NK-92 (cell line): ENCODE data around the gene TBX18.

Experiments
- DNase-seq: peaks from one replicate; lab custom pipeline; 2025; ENCODE audit not compliant: unreplicated experiment; lab: John Stamatoyannopoulos, UW

TBX18 gene

DNA sequence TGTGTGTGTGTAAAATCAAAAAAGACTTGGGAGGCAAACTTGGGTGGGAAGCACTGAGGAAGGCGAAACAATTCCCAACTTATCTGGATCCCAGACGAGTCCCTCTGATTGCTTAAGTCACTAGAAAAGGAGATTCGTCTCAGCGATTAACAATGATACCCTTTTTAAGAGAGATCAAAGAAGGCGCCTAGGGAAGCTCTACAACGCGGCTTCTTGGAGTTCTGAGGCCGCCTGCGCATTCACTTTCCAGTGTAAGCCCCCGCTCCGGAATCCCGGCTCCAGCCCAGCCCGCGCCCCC lies 8.7 kb upstream of the TBX18 start:
- no peak for DNase-seq

DNA sequence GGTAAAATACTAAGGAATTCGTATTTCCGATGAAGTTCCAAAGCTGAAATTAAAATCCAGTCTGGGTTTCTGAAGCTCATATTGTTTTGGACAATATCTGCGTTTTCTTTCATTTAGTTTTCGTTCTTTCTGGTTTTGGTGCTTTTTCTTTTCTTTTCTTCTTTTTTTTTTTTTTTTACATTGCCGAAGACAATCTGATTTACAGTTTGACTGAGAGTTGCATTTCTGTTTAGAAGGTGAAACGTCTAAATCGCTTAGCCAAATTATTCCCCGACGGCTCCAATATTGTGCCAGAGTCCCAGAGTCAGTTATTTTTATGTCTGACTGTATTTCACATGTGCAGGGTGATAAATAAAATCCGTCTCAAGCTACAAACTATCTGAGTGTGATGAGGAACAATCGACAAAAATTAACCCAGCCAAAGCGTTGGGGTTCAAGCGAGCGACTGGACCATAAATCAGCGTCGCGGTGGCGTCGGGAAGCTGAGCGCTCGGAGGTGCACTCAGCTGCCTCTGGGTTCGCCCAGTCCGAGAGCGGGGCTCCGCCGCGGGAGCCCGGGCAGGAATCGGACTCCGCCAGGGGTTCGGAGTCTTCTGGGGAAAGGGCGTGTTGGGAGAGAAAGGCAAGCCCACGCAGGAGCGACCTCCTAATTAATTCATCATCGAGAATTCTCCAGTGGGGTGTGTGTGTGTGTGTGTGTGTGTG lies 8.2 kb upstream of the TBX18 start:
- no peak for DNase-seq

DNA sequence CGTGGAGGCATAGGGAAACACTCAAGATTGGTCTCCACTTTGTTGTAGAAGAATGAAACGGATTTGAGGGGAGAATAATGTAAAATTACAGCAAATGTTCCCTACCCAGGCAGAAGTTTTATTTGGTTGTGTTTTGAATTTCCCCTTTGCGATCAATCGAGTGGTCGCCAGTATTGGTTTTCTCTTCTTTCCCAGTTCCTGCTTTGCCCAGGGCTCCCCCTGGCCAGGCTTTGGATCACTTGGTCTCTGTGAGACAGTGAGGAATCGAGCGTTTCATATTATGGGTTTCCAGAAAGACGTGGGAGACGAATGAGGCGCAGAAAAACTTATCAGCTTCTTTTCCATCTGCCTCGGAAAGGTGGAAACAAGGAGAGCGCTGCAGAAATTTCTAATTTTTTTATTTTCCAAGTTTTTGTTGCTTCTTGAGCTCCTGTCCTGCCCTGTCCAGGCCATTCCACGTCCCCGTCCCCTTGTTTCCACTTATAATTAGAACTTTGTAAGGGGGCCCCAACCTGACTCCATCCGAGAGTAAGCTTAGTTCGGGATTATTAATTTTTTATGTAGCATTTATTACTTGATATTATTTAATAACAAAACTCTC lies 7.5 kb upstream of the TBX18 start:
- DNase-seq = no peak

DNA sequence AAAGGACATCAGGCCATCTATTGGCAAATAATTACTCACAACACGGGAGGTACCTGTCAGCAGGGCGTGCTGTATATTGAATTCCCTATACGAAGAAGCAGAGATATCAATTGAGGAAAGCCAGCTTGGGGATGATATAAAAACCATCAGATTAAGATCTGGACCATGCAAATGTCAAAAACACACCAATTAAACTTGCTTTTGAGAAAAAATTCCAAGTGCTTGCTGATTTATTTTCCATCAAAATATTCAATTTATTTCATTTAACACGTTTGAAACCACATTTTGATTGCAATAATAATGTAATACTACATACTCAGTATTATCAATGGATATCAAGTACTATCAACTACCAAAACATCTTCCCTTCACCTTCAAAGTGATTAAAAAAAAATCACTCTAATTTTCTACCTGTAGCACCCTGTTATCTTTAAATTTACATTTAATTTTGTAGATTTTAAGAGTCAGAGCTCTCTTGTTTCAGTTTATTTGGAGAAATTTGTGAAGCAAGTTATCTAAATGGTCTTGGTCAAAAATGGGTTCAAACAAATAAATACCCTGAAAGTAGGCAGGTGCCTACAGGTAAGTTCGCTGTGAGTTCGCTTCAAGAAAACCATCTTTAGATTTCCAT lies 6.8 kb upstream of the TBX18 start:
- no peak for DNase-seq

DNA sequence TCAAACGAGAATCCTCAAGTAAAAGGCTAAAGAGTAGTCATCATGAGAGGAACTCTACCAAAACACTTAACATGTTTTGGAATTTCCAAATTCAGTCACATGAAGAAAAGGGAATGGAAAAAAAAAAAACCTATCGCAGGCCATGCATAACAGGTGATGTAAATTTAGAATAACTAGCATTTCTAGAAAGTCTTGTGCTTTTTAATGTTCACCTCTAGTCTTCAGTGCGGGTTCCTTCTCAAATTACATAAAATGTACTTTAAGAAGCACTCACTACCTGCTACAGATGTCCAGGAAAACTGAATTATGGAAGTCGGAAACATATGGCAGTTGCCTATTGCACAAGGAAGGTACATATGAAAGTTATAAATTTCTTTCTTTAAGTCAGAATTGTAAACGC lies 6.1 kb upstream of the TBX18 start:
- no peak for DNase-seq

DNA sequence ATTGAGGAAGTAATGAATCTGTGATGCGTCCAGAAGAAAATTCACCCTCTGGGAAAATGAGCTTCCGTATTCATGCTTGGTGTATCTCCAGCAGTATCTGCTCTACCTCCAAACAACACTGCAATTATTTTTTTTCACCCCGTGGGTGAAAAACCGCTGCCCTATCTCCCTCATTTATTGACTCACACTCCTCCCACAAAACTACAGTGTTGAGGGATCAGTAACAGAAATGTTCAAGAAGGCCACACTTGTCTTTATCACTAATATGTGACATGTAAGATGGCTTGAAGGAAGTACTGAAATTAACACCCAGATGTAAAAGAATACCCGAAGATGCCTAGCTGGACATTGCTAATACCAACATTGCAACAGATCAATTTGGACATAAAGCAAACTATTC lies 4.9 kb upstream of the TBX18 start:
- DNase-seq = no peak

DNA sequence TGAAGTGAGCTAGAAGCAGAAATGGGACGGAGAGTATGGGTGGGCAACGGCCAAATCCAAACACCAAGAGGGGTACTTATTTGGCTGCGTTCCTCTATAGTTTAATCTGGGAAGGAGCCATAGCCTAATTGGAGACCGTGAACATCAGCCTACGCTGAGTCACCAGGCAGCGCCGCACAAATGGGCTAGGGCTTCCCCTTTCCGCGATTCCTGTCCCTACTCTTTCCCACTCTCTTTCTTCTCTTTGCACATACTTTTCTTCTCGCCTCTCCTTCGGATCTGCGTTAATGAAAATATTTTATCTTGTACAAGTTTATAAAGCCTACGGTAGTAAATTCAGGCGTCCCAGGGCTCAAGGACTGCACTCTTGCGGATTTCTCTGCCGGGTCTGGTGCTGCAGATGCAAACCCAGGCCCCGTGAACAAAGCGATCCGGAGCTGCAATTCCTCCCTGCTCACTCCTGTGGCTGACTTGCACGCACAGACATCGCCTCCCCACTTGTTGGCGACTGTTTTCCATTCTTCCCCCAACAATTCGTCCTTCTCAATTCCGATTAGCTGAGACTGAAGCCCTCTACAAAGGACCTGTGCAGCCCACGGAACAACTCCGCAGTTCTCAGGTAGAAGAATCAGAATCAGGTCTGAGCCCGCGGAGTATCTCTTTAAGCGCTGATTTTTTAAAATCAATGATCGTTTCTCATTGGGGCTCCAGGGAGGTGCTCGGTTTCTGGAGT lies 4.2 kb upstream of the TBX18 start:
- no peak for DNase-seq

DNA sequence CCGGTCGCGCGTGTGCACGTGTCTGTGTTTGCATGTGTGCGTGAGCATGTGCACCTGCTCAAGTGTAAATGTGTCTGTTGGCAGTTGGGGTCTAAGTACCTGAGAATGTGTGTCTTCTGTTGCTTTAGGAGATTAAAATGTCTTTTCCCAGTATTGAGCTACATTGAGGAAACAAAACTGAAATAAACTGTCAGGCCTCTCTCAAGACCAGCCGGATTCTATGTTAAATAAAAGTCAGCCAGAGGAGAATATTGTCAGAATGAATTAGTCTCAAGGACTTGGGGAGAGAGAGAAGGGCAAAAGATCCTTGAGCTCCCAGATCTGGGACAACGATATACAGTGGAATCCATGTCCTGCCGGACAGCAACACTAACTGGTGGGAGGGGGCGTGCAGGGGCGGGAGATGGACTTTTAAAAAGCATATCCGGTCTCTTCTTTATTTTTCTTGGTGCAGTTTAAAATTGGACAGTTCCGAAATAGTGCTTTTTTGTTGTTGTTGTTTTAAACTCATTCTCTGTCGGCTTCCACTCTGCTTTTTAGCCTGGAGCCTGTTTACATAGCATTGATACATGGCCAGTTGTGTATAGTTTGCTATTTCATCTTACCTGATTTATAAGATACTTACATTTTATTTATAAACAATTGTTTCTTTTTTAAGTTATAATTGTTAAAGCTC lies 3.3 kb upstream of the TBX18 start:
- DNase-seq = no peak

DNA sequence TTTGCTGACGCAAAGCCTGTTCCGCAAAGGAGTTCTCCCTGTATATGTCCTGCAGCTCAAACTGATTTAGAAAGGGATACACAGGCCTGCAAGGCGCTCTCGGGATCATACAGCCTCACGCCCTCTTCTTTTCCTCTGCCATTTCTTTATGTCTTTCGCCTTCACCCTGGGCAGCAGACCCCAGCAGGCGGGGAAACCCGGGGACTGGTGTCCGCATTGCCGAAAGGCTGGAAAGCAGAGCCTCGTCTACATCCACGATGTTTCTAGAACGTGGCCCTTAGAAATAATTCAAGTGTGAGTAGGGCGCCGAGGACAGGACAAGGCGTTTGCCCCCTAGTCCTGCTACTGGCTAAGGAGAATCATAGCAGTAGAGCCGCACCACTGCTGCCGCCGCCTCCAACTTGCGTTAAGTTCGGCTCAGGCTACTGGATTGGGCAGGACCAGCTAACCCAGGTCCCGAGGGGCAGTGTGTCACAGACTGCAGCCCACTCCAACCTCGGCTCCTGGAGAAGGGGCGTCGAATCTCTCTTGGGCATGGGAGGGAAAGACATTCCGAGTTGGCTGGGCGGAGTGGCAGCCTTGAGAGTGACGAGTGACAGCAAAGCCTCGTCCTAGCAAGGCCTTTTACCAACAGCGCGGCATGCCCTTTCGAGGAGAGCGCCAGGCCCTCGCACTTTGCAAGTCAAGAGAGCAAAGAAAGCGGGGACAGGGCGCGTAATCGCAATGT lies 2.6 kb upstream of the TBX18 start:
- DNase-seq = no peak

DNA sequence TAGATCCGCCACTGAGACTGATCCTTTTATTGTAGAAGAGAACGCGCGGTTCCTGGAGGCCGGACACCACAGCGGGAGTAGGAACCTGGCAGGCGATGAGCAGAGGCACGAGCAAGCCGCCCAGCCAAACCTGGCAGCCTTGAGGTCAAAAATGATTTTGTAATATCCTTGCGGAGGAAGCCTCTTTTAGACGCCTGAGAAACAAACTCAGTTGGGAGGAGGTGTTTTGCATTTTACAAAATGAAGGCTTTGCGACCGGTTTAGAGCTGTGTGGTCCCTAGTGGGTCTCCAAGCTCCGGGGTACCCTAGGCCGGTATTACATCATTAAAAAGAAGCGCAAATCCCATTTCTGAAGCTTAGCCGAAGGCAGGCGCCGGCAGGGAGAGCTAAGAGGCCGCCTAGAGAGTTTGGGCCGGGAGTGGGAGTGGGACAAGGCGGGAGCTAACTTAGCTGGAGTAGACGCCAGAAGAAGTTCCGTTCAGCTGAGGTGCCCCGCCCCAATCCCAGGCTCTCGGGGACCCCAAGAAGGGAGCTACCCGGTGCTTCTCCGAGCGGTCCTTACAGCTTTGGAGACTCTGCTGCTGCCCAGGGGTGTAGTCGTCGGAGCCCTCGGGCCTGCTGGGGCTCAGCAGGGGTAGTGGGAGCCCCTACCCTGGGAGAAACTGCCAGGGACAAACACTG lies 1.9 kb upstream of the TBX18 start:
- DNase-seq = no peak

DNA sequence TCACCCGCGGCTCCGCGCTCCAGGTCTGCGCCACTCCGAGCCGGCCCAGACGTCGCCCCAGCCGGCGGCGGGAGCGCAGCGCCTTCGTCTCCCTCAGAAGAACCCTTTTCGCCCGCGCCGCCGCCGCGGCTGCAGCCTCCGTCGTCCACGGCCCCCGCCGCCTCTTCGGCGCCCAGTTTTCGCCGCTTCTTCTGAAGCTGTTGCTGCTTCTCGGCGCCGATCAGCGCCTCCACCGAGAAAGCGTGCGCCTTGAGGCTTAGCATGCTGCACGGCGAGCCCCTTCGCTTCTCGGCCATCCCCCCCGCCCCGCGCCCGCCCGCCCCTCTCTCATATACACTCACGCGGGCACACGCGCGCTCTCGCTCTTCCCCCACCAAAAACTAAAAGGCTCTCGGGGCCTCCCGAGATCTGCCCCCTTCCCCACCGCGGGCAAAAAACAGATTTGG lies 489 bp downstream of the TBX18 start:
- DNase-seq = no peak

DNA sequence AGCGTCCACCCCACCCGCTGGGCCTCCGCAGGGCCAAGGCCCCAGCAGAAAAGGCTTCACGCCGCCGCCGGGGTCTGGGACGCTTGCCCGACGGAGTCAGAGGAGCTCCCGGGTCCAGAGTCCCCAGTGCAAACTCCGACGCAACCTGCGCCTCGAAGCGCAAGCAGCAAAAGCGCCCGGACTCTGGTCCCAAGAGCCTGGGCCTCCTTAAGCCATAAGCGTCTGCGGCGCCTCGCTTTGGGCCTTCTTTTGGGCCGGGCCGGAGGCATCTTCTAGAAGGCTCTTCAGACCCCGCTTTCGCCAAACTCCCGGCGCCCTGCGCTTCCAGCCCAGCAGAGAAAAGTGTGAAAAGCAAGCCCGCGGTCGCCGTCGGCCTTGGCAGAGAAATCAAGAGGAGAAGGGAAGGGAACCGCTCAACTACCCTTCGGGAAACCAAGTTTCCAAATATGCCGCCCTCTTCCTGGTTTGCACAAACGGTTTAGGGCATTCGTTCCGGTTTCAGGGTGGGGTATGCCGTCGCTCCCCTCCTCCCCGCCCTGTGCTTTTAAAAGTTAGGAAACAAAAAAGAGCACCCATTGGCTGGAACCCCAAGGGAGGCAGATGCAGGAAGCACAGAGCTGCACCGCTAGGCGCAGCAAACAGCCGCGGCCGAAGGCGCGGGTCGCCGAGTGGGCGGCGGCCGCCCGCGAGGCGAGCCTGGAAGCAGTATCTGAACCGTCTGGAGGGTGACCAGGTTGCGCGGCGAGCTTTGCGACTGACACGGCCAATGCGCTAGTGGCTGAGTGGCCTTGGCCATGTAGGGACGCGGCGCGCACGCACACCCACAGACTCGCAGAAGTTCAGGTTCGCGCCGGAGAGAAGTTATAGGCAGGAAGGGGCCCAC lies 1.2 kb downstream of the TBX18 start:
- DNase-seq = no peak

DNA sequence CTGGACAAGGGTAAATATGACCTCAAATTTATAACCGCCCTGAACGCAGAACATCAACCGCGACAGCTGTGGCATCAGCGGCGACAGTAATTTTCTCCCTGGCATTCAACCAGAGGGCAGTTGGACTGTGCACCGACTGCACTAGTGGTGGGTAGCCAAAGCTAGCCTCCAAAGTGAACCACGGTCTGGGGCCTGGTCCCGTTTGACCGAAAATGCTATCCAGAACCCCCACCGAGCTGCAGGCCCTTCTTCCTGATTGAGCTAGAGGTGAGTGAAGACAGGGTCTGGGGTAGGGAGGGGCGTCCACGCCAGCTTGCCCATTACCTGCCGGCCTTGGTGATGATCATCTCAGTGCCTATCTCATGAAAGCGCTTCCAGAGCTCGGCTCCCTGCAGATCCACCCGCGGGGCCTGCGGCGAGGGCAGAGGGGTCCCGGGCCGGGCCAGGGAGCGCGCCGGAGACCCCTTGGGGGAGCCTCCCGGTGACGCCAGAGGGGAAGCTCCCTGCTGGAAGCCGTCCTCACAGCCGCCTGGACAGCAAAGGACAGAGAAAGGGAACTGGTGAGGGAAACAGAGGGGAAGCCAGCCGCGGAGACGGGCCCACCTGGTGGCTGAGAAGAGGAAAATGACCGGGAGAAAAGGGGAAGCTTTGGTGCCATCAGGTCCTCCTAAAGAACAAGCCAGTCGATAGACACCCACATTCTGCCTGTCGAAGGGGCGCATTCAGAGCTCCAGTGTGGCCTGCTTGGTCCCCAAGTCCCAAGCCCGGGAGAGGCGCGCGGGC lies 2.0 kb downstream of the TBX18 start:
- DNase-seq = no peak

DNA sequence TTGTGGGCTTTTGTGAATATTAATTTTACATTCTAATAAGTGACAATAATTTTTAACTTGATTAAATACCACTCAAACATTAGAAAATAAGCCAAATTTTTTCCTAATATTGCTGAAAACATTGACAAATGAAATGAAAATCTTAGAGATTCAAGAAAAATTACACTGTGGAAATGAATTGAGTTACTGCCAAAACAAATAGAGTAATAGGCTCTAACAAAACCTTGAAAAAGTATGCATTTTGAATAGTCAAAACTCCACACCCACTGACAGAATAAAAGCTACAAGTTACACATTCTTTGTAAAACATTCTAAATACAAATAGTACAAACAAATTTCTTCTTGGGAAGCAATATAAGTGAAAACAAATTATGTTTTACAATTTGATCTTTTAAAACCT lies 5.9 kb downstream of the TBX18 start:
- no peak for DNase-seq

DNA sequence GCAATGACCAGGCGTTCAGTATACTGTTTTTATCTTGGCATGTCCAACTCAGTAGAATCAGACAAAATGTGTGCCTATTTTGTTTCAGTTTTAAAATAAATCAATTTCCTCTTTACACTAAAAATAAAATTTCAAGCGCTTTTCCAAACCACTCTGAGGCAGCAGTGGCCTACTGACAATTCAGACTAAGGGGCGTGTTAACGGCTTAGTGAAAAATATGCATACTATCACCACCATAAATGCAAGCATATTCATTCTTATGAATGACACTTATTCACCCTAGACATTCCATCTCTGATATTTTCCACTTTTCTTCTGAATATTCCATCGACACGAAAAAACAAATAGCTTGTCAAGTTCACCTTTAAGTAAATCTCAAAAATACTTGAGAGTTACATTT lies 7.5 kb downstream of the TBX18 start:
- DNase-seq = no peak

DNA sequence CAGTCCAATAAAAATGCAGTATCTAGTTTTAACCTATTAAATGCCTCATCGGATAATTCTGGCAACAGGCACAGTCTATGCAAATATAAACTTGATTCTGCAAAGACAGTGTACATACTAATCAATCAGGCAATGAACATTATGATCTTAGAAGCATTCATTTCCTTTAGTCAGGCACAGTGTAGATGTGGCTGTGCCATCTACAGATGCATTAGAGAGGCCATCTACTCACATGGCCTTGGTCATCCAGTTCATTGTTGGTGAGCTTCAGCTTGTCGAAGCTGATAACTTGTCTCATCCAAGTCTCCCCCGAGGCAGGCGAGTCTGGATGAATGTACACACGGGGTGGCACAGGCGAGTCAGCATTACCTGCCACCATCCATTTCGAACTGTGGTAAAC lies 7.9 kb downstream of the TBX18 start:
- no peak for DNase-seq

DNA sequence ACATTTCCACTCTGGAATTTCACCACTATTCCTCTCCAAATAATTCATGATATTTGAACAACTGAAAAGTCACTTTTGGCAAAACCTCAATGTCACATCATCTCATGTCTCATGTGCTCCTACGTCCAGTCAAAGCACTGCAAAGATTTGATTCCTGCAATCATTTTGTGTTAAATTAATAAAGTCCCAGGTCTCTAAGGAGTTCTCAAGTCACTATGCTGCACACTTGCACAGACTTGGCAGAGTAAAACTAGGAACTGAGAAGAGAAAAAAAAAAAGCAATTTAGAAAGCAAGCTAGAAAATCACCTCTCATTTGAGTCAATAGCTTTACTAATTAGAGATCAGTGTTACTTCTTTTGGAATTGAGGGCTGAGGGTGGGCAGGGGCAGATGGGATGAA lies 11.2 kb downstream of the TBX18 start:
- DNase-seq = no peak

DNA sequence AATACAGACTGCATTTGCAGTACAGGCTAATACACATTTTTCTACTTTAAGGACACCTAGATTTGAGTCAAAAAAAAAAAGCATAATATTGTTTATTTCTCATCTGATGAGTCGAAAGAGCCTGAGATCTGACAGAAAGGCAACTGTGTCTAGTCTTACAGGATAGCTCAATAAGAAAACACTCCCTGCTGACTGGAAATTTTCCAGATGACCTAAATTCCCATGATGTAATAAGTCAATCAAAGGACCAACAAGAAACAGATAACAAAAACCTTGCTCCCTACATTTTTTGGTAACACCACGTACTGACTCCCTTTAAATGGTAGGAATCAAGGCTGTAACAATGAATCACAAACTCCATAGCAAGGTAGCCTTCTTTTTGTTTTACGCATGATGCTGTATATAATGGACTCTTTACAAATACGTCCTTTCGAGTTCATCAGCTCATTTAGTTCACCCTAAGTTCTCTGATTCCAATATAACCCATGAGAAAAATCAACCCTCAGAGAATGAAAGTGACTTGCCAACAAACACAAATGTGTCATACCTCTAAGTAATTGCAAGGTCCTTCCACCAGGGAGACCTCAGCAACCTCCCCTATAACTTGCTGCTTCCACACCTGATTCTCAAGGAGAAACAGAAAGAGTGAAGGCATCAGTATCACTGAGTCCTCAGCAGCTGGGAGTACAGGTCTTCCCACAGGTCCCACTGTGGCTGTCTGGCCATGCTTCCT lies 12.1 kb downstream of the TBX18 start:
- DNase-seq = no peak
